Measurements from ENCODE around the gene MAGI1. TPM values are rescaled to one million over a fixed set of nuclear protein-coding genes. Genes with fewer than 3 reads are reported as not detected.

MAGI1 gene
- total RNA-seq, 1 donor from 2014 or later = 18.7 TPM

DNA sequence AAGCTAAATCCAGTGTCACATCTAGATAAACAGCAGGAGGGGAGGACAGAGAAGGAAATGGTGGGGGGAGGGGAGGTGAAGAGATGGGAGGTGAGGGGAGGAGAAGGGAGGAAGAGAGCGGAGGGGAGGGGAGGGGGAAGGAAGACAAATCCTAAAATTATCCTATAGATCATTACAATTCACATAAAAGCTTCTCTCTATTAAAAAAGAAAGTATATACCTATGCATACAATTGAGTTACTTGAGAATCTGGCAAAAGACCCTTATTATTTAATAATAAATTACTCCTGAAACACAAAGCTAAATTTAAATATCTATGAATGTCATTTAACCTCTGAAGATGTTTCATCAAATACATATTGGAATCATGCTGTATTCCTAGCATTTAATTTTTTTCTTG is 303.9 kb downstream of the MAGI1 start:
- no peak for TF ChIP-seq CTCF (IDR thresholded peaks at IDR 0.05)
- H3K9me3 Mint-ChIP-seq (ENCODE audit: low read depth) = no peaks in the 10 kb centered on the region
- H3K36me3 Mint-ChIP-seq (ENCODE audit: low read depth) = no peaks in the 10 kb centered on the region
- no peaks in the 10 kb centered on the region for H3K27me3 Mint-ChIP-seq (ENCODE audit: low read depth)
- no peak for DNase-seq (ENCODE audit: low spot score)
- H3K4me3 Mint-ChIP-seq (ENCODE audit: unreplicated experiment) = no peak overlapping the region
- peaks cover 17% of the 10 kb centered on the region for H3K4me1 Mint-ChIP-seq (ENCODE audit: low read depth)
- no peak overlapping the region for H3K27ac Mint-ChIP-seq (ENCODE audit: unreplicated experiment)

- DNase-seq (ENCODE audit: low spot score) = no peak
- Mint-ChIP-seq H3K4me3 (ENCODE audit: unreplicated experiment) (no peak overlapping the region), H3K27ac (ENCODE audit: unreplicated experiment) (no peak overlapping the region), H3K27me3 (ENCODE audit: low read depth) (no peaks in the 10 kb centered on the region), H3K36me3 (ENCODE audit: low read depth) (no peaks in the 10 kb centered on the region), H3K9me3 (ENCODE audit: low read depth) (no peaks in the 10 kb centered on the region), H3K4me1 (ENCODE audit: low read depth) (peaks cover 21% of the 10 kb centered on the region)
- no peak for TF ChIP-seq CTCF (IDR thresholded peaks at IDR 0.05)
Measured at GRCh38 chr3:65734382-65734781, 304.3 kb downstream of the MAGI1 start.

DNA sequence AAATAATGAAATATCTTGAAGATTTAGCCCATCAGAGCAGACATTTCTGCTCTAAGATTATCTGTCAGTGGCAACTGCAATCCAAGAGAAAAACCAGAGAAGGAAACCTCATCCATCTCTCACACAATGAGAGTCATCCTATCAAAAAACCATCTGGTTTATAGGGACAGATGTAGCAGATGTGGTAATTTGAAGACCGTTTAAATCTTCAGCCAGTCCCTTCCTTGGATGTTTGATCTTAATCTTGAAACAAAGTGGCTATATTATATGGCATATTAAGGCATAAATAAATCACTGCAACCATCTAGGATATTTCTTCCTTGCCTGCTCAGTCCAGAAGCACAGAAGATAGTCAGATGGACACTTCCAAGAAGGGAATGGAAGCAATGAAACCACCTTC is 305.3 kb downstream of the MAGI1 start:
- DNase-seq (ENCODE audit: low spot score) = no peak
- no peaks in the 10 kb centered on the region for H3K36me3 Mint-ChIP-seq (ENCODE audit: low read depth)

DNA sequence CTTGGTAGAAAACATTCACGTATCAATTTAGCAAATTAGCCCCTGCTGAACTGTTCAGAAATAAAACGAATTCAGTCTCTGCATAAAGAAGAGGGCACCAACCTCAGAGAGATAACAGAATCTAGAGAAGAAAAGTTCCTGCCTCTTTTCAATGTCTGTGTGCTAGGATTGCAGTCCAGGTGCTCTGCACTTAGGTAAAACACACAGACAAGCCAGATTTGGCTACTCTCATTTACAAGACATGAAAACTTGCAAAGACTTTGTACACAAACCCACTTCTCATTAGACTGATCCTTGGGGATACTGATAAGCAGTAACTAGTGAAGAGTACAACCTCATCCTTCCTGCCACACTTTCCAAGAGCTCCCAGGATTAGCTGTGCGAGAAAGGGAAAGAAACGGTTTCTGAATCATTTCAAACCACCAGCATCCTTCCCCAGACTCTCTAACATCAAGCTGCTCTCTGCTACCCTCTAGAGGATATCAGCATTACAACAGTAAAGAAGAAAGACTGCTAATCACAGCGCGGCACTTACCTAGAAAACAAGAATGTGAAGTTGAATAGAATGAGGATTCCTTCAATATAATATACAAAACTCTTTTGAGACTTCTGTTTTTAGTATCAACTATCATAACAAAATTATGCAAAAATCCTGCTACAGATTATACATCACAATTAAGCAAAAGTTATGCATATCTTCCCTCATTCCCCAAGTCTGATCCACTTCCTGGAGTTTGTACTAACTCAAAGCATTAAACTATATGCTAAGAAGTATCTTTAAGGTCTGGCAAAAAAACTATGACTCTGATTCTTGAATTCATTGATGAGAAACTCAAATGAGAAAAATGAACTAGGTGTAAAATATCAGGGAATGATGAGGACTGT is 306.4 kb downstream of the MAGI1 start:
- Mint-ChIP-seq H3K36me3 (ENCODE audit: low read depth) (no peaks in the 10 kb centered on the region), H3K27ac (ENCODE audit: unreplicated experiment) (no peak overlapping the region), H3K4me3 (ENCODE audit: unreplicated experiment) (no peak overlapping the region), H3K4me1 (ENCODE audit: low read depth) (peaks cover 34% of the 10 kb centered on the region), H3K9me3 (ENCODE audit: low read depth) (no peaks in the 10 kb centered on the region), H3K27me3 (ENCODE audit: low read depth) (no peaks in the 10 kb centered on the region)
- DNase-seq (ENCODE audit: low spot score) = no peak
- peak; percentile 90 for TF ChIP-seq CTCF (IDR thresholded peaks at IDR 0.05)

More for the DNA sequence above, 305.3 kb downstream of the MAGI1 start:
- no peaks in the 10 kb centered on the region for H3K9me3 Mint-ChIP-seq (ENCODE audit: low read depth)
- H3K27me3 Mint-ChIP-seq (ENCODE audit: low read depth) = no peaks in the 10 kb centered on the region
- TF ChIP-seq CTCF (IDR thresholded peaks at IDR 0.05) = no peak
- peaks cover 28% of the 10 kb centered on the region for H3K4me1 Mint-ChIP-seq (ENCODE audit: low read depth)
- no peak overlapping the region for H3K4me3 Mint-ChIP-seq (ENCODE audit: unreplicated experiment)
- H3K27ac Mint-ChIP-seq (ENCODE audit: unreplicated experiment) = no peak overlapping the region

GRCh38 chr3:65730449-65730848 is 308.3 kb downstream of the MAGI1 start:
- no peak for TF ChIP-seq CTCF (IDR thresholded peaks at IDR 0.05)
- Mint-ChIP-seq H3K36me3 (ENCODE audit: low read depth) (no peaks in the 10 kb centered on the region), H3K27me3 (ENCODE audit: low read depth) (no peaks in the 10 kb centered on the region), H3K4me3 (ENCODE audit: unreplicated experiment) (no peak overlapping the region), H3K27ac (ENCODE audit: unreplicated experiment) (no peak overlapping the region), H3K9me3 (ENCODE audit: low read depth) (no peaks in the 10 kb centered on the region), H3K4me1 (ENCODE audit: low read depth) (peaks cover 34% of the 10 kb centered on the region)
- DNase-seq (ENCODE audit: low spot score) = no peak
